Lung (tissue), 12 donors: ENCODE data around the gene PITPNM1. TPM values are rescaled to one million over a fixed set of nuclear protein-coding genes. Genes with fewer than 3 reads are reported as not detected.

Experiments used
- ATAC-seq: fragments of 200-7000 bp; cut with Tn5 transposase; one replicate; pipeline ENCODE4 v1.9.1; 2020; ENCODE audit warnings: moderate number of reproducible peaks; ENCODE audit not compliant: insufficient read depth, low FRiP score
- DNase-seq, 3 donors: peaks; one replicate each; pipeline ENCODE4 v3.0.0-alpha.2; 2013 to 2017
- H3K27ac ChIP-seq, 2 donors: one replicate each; pipeline ENCODE4 v1.5.1; 2013; ENCODE audit warnings: mild to moderate bottlenecking in 2 of 2, moderate library complexity in 2 of 2, control low read depth in 1 of 2, inconsistent platforms in 1 of 2, low read depth in 1 of 2, low read length in 1 of 2
- H3K27me3 ChIP-seq, 3 donors: one replicate each; pipeline ENCODE4 v1.5.1; 2013; ENCODE audit warnings: low read length in 2 of 3; ENCODE audit not compliant: control insufficient read depth in 3 of 3, insufficient read depth in 3 of 3
- H3K36me3 ChIP-seq, 4 donors: one replicate each; pipeline ENCODE4 v1.5.1; 2013; ENCODE audit warnings: low read length in 4 of 4, mild to moderate bottlenecking in 1 of 4, moderate library complexity in 1 of 4; ENCODE audit not compliant: control insufficient read depth in 4 of 4, insufficient read depth in 4 of 4
- H3K4me1 ChIP-seq, 5 donors: one replicate each; pipeline ENCODE4 v1.5.1; 2013; ENCODE audit warnings: low read length in 5 of 5, mild to moderate bottlenecking in 2 of 5, moderate library complexity in 1 of 5; ENCODE audit not compliant: control insufficient read depth in 5 of 5, insufficient read depth in 5 of 5
- H3K4me3 ChIP-seq: one replicate; pipeline ENCODE4 v1.5.1; 2013; ENCODE audit warnings: mild to moderate bottlenecking, control low read depth, moderate library complexity
- H3K9ac ChIP-seq, 2 donors: one replicate each; pipeline ENCODE4 v1.5.1; 2013; ENCODE audit warnings: low read length in 2 of 2, control low read depth in 1 of 2; ENCODE audit not compliant: insufficient read depth in 1 of 2
- H3K9me3 ChIP-seq, 4 donors: one replicate each; pipeline ENCODE4 v1.5.1; 2013; ENCODE audit warnings: low read length in 3 of 4, mild to moderate bottlenecking in 1 of 4, moderate library complexity in 1 of 4; ENCODE audit not compliant: control insufficient read depth in 4 of 4, insufficient read depth in 3 of 4
- WGBS, 2 donors: extraction: QIAGEN DNeasy Blood & Tissue Kit; methylation state at CpG; one replicate each; pipeline ENCODE4 v1.1.7; 2013; 5-methylcytosine and 5-hydroxymethylcytosine counted together
- polyA plus RNA-seq, 2 donors: library from polyadenylated mRNA; stranded (reverse); fragments of 200-250 nt; gene quantifications; one replicate each; pipeline ENCODE4 v1.2.1, GENCODE V29; 2013
- total RNA-seq, 2 donors: library from RNA; depleted of rRNA in 1 of 2; stranded (reverse); fragments of >200 nt in 1 of 2; gene quantifications; one replicate each; pipeline ENCODE4 v1.2.1, GENCODE V29; 2014 to 2021
- TF ChIP-seq, protein P1 (sequence below): IDR thresholded peaks from 2 replicates; pipeline ENCODE4 v1.5.1; 2012; ENCODE audit warnings: mild to moderate bottlenecking; ENCODE audit errors: control extremely low read depth, extremely low read depth
- donor health status: control.
- donor health status: control.
- donor health status: Bipolar disorder and iron deficiency.
- donor health status: healthy.
- donor health status: DM: yes; HTN: yes; CAD: no.

The PITPNM1 gene
- total and polyA plus RNA-seq, 4 donors = 23.2 to 67.3 (median 36.3) TPM

DNA sequence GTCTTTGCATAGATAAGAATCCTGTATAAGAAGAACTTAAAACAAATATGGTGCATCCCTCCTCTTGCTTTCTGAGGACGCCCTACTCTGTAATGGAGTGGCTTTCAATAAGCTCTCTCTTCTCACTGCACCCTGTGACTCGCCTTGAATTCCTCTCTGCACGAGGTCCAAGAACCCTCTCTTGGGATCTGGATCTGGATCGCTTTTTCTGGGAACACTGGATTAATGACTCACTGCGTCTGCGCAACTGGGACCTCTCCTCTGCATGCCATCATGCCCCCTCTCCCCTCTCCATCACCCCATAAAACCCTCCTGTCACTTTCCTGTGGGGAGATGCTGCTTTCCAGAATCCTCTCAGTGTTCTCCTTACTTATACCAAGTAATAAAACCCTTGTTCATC lies 33.1 kb upstream of the PITPNM1 start:
- Histone ChIP-seq H3K27me3 (no peaks in the 10 kb centered on the region), H3K4me1 (no peaks in the 10 kb centered on the region), H3K27ac (no peak overlapping the region), H3K4me3 (no peak overlapping the region), H3K9me3 (peaks cover 0 to 3% (median 1%) of the 10 kb centered on the region in 4 donors), H3K9ac (no peak overlapping the region), H3K36me3 (no peaks in the 10 kb centered on the region)
- DNase-seq (no peak), ATAC-seq (no peak)
- TF ChIP-seq, protein P1, sequence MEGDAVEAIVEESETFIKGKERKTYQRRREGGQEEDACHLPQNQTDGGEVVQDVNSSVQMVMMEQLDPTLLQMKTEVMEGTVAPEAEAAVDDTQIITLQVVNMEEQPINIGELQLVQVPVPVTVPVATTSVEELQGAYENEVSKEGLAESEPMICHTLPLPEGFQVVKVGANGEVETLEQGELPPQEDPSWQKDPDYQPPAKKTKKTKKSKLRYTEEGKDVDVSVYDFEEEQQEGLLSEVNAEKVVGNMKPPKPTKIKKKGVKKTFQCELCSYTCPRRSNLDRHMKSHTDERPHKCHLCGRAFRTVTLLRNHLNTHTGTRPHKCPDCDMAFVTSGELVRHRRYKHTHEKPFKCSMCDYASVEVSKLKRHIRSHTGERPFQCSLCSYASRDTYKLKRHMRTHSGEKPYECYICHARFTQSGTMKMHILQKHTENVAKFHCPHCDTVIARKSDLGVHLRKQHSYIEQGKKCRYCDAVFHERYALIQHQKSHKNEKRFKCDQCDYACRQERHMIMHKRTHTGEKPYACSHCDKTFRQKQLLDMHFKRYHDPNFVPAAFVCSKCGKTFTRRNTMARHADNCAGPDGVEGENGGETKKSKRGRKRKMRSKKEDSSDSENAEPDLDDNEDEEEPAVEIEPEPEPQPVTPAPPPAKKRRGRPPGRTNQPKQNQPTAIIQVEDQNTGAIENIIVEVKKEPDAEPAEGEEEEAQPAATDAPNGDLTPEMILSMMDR = no peak
- WGBS, 2 donors = 74 to 90% methylated on average over 6 of the region's 6 CpGs

DNA sequence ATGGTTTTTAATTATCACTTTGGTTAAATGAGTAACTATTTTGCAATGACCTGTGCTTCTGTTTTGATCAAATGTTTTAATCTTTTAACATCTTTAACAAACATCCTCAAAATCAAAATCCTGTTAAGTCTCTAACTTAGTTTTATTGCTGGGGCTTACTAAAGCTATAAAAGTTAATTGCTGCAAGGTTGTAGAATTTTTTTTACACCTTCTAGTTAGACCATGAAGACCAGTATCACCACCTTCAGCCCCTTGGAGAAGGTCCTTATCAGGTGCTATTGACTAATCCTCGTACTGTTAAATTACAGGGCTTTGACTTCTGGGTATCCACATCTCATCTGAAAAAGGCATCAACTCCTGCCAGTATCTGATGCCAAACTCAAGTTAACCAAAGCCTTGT lies 30.4 kb upstream of the PITPNM1 start:
- ATAC-seq = no peak
- DNase-seq = no peak
- H3K4me1 ChIP-seq = no peaks in the 10 kb centered on the region
- no peaks in the 10 kb centered on the region for H3K36me3 ChIP-seq
- no peaks in the 10 kb centered on the region for H3K27me3 ChIP-seq
- no peak overlapping the region for H3K4me3 ChIP-seq
- no peak overlapping the region for H3K27ac ChIP-seq
- peaks cover 0 to 3% (median 1%) of the 10 kb centered on the region in 4 donors for H3K9me3 ChIP-seq
- 84% methylated on average over 1 of the region's 1 CpG for WGBS, 2 donors
- no peak overlapping the region for H3K9ac ChIP-seq
- TF ChIP-seq, protein P1 = no peak

DNA sequence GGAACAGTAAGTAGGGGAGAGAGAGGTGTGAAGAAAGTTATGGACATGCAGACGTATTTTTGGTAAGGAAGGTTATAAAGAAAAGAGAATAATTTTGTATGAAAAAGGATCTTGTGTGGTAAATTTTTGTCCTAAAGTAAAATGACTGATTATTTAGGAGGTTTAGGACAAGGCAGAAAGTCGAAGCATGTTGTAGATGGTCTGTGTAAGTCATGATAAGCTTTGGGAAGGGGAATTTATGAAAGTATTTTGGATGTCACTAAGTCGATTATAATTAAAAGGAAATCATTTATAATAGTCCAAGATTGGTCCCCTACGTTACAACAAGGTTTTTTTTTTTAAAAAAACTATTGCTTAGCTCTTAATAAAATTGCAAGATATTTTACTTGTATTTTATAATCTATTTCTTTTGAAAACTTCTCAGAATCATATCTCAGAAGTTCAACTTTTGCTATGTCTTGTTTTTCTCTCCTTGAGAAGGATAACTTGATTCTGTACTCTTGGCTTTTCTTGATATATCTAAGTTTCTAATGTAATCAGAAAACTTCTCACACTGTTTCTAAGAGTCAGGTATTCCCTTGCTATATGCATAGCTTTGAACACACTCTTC lies 29.0 kb upstream of the PITPNM1 start:
- no peaks in the 10 kb centered on the region for H3K36me3 ChIP-seq
- TF ChIP-seq, protein P1 = no peak
- H3K4me1 ChIP-seq = no peaks in the 10 kb centered on the region
- no peak overlapping the region for H3K4me3 ChIP-seq
- H3K9ac ChIP-seq = no peak overlapping the region
- DNase-seq (peak in 1 of 3 donors; percentile 11), ATAC-seq (no peak)
- H3K27ac ChIP-seq = no peak overlapping the region
- no peaks in the 10 kb centered on the region for H3K27me3 ChIP-seq
- peaks cover 0 to 3% (median 1%) of the 10 kb centered on the region in 4 donors for H3K9me3 ChIP-seq
- 38 to 47% methylated on average over 4 of the region's 4 CpGs for WGBS, 2 donors

DNA sequence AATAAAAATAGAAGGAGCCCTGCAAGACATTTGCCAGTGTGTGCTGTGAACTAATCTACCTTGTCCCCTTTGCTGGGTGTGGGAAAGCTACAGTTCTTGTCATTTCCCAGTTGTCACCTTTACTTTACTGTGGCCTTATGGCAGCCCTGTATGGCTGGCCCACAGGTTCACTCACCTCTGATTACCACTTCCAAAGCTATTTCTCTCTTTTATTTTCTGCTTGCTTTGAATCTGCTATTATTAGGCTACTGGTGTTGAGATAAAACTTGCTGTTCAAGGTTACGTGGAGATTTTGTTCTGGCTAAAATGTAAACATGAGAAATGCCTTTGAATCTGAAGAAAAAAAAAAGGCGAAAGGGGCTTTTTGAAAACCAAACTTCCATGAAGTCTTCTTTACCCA lies 27.7 kb upstream of the PITPNM1 start:
- H3K9me3 ChIP-seq = peaks cover 0 to 3% (median 1%) of the 10 kb centered on the region in 4 donors
- TF ChIP-seq, protein P1 = no peak
- H3K9ac ChIP-seq = no peak overlapping the region
- ATAC-seq (no peak), DNase-seq (no peak)
- 78 to 87% methylated on average over 2 of the region's 2 CpGs for WGBS, 2 donors
- H3K27me3 ChIP-seq = no peaks in the 10 kb centered on the region
- no peak overlapping the region for H3K27ac ChIP-seq
- H3K4me1 ChIP-seq = no peaks in the 10 kb centered on the region
- no peaks in the 10 kb centered on the region for H3K36me3 ChIP-seq
- H3K4me3 ChIP-seq = no peak overlapping the region
